BJ (cell line): Measurements from ENCODE around the gene PLPP2. TPM values are rescaled to one million over a fixed set of nuclear protein-coding genes. Genes with fewer than 3 reads are reported as not detected.
A peak's percentile ranks its signal among the peaks of the same experiment; 100 is the strongest.

Experiments used
- CTCF ChIA-PET: fragments of 350-600 bp; formaldehyde crosslinking; extraction: SDS; loops from one replicate; lab custom pipeline; 2021; ENCODE audit warnings: antibody characterized with exemption, inconsistent platforms; lab: Yijun Ruan, JAX
- POLR2A ChIA-PET: fragments of 300-600 bp; sonication (Branson Sonifier 250); formaldehyde crosslinking; extraction: SDS; loops from one replicate; lab custom pipeline; 2021; ENCODE audit warnings: antibody characterized with exemption; lab: Charles Lee
- DNase-seq: peaks from one replicate; pipeline ENCODE4 v3.0.0-alpha.2; 2011; ENCODE audit warnings: low read depth
- H3K27me3 ChIP-seq: 2 replicates; pipeline ENCODE4 v1.6.0; 2011; ENCODE audit warnings: low read length; ENCODE audit not compliant: control insufficient read depth, insufficient read depth
- H3K36me3 ChIP-seq: 2 replicates; pipeline ENCODE4 v1.5.1; 2011; ENCODE audit warnings: low read length; ENCODE audit not compliant: control insufficient read depth, insufficient read depth
- H3K4me3 ChIP-seq: 2 replicates; pipeline ENCODE4 v1.5.1; 2011; ENCODE audit warnings: low read depth, mild to moderate bottlenecking, control low read depth, low read length
- CTCF ChIP-seq: IDR thresholded peaks from 2 replicates; pipeline ENCODE4 v1.5.1; 2011; ENCODE audit warnings: low read depth, mild to moderate bottlenecking, control low read depth, inconsistent platforms, low read length, moderate library complexity; ENCODE audit not compliant: insufficient read depth
- polyA plus RNA-seq: library from polyadenylated mRNA; depleted of rRNA; stranded (reverse); fragments of >200 nt; gene quantifications from 2 replicates; pipeline ENCODE4 v1.2.3, GENCODE V29; 2011

The PLPP2 gene
- polyA plus RNA-seq, 1 experiment = 6.7 TPM

DNA sequence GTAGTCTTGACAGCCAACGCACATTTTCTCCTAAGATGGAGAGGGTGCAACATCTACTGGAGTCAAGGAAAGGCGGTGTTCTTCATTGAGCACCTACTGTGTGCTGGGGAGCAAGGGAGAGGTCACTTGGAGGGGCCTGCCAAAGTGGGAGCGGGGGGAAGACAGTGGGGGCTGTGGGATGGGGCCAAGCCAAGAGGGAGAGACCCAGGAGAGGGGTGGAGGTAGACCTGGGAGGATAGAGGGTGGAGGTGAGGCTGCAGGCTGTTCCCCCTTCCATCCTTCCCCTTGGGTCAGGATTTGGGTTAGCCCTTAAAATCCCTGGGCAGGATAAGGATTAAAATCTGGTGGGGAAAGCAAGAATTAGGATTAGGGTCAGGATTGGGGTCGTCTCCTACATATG, 1.7 kb upstream of the PLPP2 start:
- no peak for TF ChIP-seq CTCF
- peaks cover 15% of the 10 kb centered on the region for H3K27me3 ChIP-seq
- no peaks in the 10 kb centered on the region for H3K36me3 ChIP-seq
- POLR2A ChIA-PET = no interaction called here
- no peak for DNase-seq
- no peak overlapping the region for H3K4me3 ChIP-seq
- CTCF ChIA-PET = interaction anchor here (1.2 kb wide), 1 partner anchor 17 kb away, joined by 3 read pairs; no protein-coding TSS in a partner anchor

DNA sequence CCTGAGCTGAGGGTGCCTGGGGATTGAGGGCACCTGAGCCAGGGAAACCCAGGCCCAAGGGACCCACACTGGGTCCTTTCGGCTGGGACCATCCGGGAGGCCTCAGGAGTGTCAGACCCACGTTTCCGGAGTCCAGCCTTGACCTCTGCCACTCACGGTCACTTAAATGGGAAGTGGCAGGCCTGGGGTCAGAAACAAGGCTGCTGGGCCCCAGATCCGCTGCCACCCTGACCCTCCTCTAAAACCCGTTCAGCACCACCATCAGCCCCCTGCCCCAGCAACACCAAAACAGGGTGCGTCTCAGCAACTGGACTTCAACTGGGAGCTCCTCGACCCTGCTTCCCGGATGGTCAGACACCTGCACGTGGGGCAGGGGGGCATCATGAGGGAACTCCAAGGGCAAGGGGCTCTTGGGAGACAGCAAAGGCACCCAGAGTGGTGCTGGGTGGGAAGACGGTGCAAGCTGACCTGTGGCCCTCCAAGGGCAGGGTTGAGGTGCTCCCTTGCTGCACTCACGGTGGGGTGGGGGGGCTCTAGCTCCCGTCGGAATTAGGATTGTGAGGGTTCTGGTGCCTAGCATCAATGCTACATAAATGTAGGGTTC, 1.2 kb upstream of the PLPP2 start:
- Histone ChIP-seq H3K27me3 (peaks cover 15% of the 10 kb centered on the region), H3K36me3 (no peaks in the 10 kb centered on the region), H3K4me3 (no peak overlapping the region)
- no peak for DNase-seq
- CTCF ChIA-PET = interaction anchor here (1.2 kb wide), 1 partner anchor 18 kb away, joined by 3 read pairs; no protein-coding TSS in a partner anchor
- no peak for TF ChIP-seq CTCF
- POLR2A ChIA-PET = no interaction called here

DNA sequence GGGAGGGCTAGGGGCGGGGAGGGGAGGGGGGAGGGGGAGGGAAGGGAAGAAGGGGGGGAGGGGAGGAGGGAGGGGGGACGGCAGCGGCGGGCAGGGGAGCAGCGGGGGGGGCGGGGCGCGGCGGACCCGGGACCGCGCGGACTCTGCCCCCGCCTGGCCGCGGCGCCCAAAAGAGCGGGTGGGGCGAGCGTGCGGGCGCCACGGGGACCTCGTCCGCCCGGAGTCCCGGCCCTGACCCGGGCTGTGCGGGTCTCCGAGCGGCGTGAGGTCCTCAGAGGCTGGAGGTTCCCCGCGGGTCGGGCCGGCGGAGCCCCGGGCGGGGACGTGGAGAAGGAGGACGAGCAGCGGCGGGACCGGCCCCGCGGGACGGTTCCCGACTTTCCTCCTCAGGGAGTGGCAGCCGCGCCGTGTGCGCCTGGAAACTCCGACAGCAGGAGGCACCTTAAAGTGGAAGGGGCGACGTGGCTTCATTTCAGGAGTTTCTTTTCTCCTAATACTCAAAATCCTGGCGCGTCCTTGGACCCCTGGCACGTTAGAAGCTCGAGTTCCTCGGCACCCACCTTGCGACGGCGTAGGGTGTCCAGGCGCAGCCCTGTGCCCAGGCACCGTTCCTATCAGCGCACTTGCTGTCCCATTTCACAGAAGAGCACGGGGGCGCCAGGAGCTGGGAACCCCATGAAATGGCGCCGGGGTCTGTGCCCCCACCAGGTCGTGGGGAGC, 518 bp upstream of the PLPP2 start:
- Histone ChIP-seq H3K36me3 (no peaks in the 10 kb centered on the region), H3K27me3 (peaks cover 15% of the 10 kb centered on the region), H3K4me3 (peak overlapping the region; percentile 37)
- TF ChIP-seq CTCF = no peak
- POLR2A ChIA-PET = no interaction called here
- no peak for DNase-seq
- CTCF ChIA-PET = no interaction called here

GRCh38 chr19:290372-291005, 714 bp downstream of the PLPP2 start:
- CTCF ChIA-PET = no interaction called here
- DNase-seq = no peak
- TF ChIP-seq CTCF = no peak
- H3K36me3 ChIP-seq = no peaks in the 10 kb centered on the region
- peaks cover 15% of the 10 kb centered on the region for H3K27me3 ChIP-seq
- H3K4me3 ChIP-seq = peak overlapping the region; percentile 57
- POLR2A ChIA-PET = no interaction called here

- peaks cover 13% of the 10 kb centered on the region for H3K27me3 ChIP-seq
- ChIA-PET CTCF (no interaction called here), POLR2A (no interaction called here)
- no peak for TF ChIP-seq CTCF
- no peak for DNase-seq
- H3K4me3 ChIP-seq = no peak overlapping the region
- H3K36me3 ChIP-seq = no peaks in the 10 kb centered on the region
These were observed 1.4 kb downstream of the PLPP2 start for GRCh38 chr19:289651-290371.
